Activated T-cell treated with anti-CD3 and anti-CD28 coated beads, Interleukin-2, amount 50 U/mL, for 48 hours (primary cell): ENCODE results near the gene BBX.
"Not testable (repeated sequence)": the region's sequence is repeated elsewhere in the genome, so short reads cannot be mapped to it uniquely, and the experiment has no call there.

Experiments used
- DNase-seq, 2 experiments: peaks; one replicate each; pipeline ENCODE4 v3.0.0-alpha.2; 2020

BBX gene

DNA sequence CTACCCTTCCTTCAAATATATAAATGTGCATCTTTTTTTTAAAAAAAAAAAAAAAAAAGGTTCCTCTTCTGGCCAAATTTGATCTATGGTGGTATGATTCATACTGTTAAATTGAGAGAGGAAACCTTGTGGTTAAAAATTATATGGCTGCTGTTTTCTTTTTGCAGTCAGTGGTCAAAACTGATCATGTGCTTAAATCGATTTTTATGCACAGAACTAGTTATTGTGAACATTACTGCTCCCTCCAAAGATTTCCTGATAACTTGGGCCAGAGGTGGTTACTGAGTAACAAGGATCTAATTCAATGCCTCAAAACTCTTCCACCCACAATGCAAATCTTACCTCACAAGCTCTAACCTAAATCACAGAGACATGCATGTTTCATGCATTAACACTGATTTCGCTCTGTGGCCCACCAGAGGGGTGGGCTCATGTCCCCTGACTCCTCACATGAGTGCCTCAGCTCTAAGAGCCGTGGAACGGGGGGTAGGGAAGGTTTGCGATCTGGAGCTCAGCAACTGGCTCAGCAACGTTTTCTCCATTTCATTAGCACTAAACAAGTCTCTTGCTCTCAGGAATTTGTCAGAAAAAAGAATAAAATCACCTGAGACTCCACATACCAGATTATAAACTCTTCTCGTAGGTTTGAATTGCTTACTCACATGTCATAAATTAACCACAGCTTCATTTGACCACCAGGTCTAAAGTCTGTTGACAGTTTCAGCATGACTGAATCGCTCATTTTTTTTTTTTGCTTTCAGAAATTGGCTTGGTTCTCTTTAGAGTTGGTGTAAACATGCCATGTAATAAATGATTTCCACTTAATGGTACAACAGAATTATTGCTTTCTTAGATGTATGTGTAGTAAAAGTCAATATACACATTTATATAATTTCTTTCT lies 287.7 kb downstream of the BBX start:
- no peak for DNase-seq

DNA sequence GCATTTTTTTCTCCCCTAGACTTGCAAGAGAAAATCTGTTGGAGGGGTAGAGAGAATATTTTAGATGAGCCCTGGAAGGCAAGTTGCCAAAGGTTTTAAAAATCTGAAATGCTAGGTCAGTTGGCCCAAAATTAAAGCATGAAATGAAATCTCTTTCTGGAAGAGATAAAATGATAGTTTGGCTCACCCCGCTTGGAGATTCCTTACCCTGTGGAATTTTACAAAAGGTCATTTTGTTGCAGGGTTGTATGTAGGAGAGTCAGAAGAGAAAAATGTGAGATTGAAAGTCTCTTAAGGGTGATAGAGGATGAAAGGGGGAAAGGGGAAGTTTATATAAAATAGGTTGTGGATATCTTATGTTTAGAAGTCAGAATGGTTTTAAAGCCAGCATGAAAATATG lies 290.3 kb downstream of the BBX start:
- no peak for DNase-seq

- DNase-seq = no peak
Measured at GRCh38 chr3:107816107-107816506, 293.3 kb downstream of the BBX start.

GRCh38 chr3:107817076-107817475 lies 294.3 kb downstream of the BBX start:
- no peak for DNase-seq

- no peak for DNase-seq
Measured at GRCh38 chr3:107818025-107818424, 295.3 kb downstream of the BBX start.

DNA sequence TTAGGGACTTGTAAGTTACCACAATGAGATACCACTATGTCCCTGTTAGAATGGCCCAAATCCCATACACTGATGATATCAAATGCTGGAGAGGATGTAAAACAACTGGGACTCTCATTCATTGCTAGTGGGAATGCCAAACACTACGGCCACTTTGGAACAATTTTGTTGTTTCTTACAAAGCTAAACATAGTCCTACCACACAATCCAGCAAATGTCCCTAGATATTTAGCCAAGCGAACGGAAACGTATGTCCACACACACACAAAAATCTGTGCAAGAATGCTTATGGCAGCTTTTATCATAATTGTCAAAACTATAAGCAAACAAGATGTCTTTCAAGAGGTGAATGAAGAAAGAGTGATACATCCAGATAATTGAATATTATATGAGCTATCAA lies 296.9 kb downstream of the BBX start:
- no peak for DNase-seq

DNA sequence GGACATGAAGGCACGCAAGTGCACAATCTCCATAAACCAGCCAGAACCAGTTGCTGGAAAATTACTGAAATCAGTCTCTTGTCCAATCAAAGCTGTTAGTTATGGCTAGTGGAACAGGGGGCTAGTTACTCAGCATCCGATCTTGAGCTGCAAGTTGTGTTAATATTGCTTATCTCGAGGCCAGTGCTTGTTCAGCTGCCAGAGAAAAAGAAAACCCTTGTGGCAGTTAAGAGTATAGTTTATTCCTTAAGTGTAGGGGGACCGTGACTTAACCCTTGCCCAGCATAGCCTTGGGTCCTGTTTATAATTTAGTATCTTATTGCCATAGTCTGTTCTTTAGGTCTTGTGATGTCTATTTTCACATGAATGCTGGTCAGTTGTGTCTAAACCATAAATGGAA lies 299.5 kb downstream of the BBX start:
- DNase-seq = no peak

DNA sequence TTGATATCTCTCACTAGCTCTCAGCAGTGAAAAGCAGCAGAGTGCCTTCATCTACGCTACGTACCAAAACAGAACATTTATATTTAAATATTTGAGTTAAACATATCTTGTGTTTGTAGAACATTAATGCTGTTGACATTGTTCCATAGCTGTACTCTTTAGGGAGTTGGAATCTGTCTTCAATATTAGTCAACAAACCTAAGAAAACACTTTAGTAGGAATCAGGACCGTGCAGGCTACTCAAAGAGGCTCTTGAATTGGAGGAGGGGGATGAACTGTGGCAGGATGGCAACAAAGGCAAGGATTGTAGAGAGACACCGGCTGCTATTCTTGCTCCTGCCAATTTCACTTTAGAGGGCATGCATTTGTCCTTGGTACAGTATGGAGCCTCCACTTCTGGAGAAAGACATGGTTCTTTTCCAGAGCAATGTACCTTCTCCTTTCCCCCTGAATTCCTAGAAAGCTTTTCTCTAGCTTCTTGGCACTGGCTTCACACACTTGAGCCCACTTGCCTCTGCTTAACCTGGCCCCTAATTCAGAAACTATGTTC lies 302.1 kb downstream of the BBX start:
- DNase-seq = no peak

DNA sequence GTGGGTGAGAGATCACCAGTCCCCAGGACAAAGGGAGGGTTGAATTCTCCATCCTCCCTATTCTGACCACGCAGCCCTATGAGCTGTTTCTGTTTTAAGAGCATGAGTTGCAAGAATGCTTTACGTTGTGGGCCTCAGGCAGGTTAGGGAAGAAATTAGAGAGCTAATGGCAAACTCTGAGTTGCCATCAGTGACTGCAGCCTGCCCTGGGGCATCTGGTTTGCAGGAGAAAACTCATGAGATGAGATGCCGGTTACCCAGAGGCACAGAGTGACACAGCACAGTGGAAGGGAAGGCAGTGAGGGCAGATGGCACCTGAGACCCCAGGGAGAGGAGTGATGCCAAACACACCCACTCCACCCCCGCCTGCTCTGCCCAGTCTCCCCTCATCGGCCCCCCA lies 302.8 kb downstream of the BBX start:
- DNase-seq = no peak

DNA sequence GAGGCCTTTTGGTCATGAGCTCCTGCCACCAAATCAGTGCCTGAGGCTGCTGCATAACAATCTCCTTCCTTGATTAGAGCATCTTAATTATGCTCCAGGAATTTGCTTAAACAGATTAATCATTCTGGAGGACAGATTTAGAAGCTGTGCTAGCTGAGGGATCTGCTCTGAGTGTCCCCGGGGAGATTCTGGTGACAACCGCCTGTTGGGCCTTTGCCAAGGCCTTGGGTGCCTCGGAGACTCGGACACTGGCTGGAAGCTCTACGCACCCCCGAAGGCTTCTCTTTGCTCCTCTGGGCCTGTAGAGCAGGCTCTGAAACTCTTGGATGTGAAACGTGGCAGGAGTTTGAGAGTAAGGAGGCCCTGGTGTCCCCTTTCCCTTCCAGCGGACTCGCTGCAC lies 304.0 kb downstream of the BBX start:
- DNase-seq = no peak

DNA sequence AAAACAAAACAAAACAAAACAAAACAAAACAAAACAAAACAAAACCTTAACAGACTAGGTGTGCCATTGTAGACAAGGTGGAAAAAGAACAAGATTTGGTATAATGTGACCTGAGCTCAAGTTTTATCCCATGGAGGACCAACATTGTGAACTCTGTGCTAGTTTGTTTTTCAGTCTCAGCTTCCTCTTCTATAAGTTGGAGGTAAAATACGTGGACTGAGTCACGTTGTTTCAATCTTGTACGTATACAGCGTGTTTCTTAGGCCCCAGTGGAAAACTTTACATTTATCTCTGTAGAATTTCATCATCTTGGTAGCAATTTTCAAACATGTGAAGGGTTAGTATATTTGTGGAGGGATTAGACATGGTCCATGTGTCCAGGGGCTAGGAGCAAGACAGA lies 306.4 kb downstream of the BBX start:
- DNase-seq = no peak

DNA sequence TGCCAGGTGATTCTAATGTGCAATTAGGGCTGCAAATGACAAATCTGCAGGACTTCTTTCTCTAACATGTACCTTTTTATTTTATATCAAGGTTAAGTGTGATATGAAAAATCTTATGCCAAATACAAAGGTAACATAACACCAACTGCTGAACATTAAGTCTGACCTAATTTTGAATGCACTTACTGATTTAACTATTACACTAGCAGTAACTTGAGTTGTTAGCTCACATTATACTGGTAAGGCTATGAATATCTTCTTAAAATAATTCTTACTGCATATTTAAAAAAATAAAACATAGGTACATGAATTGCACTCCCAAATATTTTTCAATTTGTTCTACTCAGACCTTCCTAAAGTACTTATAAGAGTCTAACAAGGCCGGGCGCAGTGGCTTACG lies 308.8 kb downstream of the BBX start:
- DNase-seq = no peak

DNA sequence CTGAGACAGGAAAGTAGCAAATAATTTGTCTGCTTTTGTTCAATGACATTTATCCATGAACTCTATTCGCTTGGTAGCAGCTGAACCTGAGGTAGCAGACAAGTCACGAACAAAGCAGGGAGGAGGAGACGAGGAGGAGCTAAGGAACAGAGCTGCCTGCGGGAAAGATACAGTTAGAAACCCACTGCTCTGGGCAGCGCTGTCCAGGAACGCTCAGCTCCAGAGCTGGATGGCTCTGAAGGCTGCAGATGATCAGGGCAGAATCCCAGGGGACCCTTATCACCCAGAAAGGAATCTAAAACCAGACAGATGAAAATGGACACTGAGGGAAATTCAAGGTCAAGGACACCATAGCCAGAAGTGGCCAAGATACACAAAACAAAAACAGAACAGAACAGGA lies 310.3 kb downstream of the BBX start:
- no peak for DNase-seq

- DNase-seq = no peak
Measured at GRCh38 chr3:107833722-107834416, 311.1 kb downstream of the BBX start.

- not testable (repeated sequence) for DNase-seq
Measured at GRCh38 chr3:107835001-107835400, 312.2 kb downstream of the BBX start.

- no peak for DNase-seq
Measured at GRCh38 chr3:107837895-107838612, 315.3 kb downstream of the BBX start.

GRCh38 chr3:107841831-107842230 lies 319.1 kb downstream of the BBX start:
- no peak for DNase-seq

GRCh38 chr3:107842940-107843339 lies 320.2 kb downstream of the BBX start:
- no peak for DNase-seq

DNA sequence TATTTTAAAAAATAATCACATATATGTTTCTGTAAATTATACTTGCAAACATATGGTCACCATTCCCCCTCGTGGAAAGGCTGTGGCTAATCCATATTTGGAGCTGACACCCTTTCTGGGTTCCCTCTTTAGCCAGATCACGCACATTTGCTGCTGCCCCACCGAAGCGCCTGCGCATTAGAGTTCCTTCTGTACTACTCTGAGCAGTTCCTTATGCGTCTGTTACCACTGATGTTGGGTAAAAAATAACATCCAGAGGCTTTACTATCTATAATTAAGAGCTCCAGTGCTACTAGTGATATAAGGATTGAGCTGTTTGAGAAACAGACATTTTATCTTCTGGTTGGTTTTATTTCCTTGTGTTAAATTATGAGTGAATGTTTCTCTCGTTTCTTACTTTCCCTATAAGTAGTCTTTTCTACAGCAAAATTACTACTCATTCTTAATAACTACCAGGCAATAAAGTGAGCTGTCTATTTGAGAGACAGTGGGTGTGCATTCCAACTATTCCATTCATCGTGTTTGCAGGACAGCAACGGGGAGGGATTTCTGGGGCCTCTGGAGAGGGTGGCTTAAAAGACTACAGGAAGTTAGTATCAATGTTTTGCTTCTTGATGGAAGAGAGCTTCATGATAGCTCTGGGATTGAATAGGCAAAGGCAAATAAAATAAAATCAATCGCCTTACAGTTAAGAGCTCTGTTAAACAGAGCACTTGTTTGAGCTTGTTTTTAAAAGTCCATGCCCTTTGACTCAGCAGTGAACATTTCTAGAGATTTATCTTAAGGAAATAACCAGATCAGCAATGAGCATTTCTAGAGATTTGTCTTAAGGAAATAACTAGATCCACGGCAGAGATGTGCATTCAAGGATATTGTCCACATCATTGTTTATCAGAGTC lies 322.9 kb downstream of the BBX start:
- DNase-seq = no peak

GRCh38 chr3:107846279-107846852 lies 323.6 kb downstream of the BBX start:
- DNase-seq = peak; percentile 55 to 61

DNA sequence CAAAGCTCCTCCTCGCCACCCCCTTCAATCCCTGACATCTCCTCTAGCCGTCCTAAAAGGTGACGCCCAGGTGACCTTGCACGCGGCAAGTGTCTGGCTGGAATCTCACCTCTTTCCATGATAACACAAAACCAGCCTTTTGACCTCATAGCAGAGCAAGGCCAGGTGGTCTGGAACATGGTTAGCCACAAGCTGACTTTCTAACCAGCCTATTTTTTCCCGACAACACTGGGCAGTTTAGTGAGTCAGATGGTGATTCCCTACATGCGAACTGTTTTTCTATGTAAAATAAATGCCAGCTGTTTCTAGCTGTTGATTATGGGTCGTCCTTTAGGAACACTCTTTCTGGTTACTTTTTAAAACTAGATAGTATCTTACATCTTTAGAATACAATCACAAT lies 325.0 kb downstream of the BBX start:
- DNase-seq = no peak

- DNase-seq = no peak
Measured at GRCh38 chr3:107848351-107848915, 325.7 kb downstream of the BBX start.
